Measurements from ENCODE around the gene WWP2. TPM values are rescaled to one million over a fixed set of nuclear protein-coding genes. Genes with fewer than 3 reads are reported as not detected.
"Not testable (repeated sequence)": the region's sequence is repeated elsewhere in the genome, so short reads cannot be mapped to it uniquely, and the experiment has no call there.

Gene WWP2
- total RNA-seq, 2 donors from 2014 or later = 42.3 to 42.5 TPM

DNA sequence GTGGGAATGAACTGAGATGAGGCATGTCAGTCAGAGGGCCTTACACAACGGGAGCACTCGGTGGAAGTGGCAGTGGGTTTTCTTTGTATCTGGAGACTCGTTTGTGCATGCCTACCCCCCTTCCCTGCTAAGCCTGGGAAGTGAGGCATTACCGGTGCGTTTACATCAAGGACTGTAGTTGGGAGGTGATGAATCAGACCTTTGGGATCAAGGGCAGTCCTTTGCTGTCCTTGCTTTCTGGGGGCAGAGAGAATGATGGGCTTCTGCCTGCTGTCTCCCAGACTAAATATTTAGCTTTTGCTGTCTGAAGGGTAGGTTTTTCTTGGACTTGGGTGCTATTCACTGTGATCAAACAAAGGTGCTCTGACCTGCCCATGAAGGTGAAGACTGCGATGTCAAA lies 83.0 kb downstream of the WWP2 start:
- no peak for DNase-seq (ENCODE audit: low spot score)
- intact Hi-C loops (cut with DNase I) = no loop called here

DNA sequence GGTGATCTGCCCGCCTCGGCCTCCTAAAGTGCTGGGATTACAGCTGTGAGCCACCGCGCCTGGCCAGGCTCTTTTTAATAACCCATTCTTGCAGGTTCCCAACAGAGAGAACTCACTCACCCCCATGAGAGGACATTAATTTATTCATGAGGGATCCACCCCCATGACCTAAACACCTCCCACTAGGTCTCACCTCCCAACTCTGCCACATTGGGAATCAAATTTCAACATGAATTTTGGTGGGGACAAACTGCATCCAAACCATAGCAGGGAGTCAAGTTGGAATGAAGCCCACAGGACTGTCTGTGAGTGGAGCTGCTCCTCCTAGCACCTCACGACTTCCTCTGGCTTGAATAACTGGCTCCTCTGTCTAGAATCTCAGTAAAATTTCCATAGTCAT lies 85.5 kb downstream of the WWP2 start:
- no peak for DNase-seq (ENCODE audit: low spot score)
- intact Hi-C loops (cut with DNase I) = no loop called here

GRCh38 chr16:69848637-69849545 lies 86.8 kb downstream of the WWP2 start:
- intact Hi-C loops (cut with DNase I) = no loop called here
- DNase-seq (ENCODE audit: low spot score) = peak; percentile 95

- intact Hi-C loops (cut with DNase I) = no loop called here
- DNase-seq (ENCODE audit: low spot score) = no peak
These were observed 89.5 kb downstream of the WWP2 start for GRCh38 chr16:69851491-69852240.

- intact Hi-C loops (cut with DNase I) = no loop called here
- no peak for DNase-seq (ENCODE audit: low spot score)
These were observed 90.7 kb downstream of the WWP2 start for GRCh38 chr16:69852815-69853214.

DNA sequence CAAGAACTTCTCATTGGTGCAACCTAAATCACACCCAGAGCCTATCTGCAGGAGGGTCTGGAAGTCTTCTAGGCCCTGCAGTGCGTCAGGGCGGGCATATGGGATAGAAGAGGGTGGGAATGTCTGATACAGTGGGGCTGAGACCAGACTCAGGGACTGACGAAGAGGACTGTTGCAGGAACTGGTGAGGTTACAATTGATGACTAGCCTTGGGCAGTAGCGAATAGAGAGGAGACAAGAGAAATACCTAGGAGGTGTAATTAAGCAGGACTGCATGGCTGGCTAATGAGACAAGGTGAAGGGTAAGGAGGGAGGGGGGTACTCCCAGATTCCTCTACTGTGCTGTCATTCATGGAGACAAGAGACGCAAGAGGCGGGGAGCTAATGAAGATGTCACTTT lies 91.3 kb downstream of the WWP2 start:
- intact Hi-C loops (cut with DNase I) = no loop called here
- no peak for DNase-seq (ENCODE audit: low spot score)

DNA sequence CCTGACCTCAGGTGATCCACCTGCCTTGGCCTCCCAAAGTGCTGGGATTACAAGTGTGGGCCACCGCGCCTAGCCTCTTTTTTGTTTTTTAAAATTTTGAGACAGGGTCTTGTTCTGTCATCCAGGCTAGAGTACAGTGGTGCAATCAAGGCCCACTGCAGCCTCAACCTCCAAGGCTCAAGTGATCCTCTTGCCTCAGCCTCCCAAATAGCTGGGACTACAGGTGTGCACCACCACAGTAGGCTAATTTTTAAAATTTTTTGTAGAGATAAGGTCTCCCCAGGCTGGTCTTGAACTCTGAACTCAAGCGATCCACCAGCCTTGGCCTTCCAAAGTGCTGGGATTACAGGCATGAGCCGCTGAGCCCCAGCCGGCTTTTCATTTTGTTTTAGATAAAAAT lies 92.6 kb downstream of the WWP2 start:
- DNase-seq (ENCODE audit: low spot score); intact Hi-C loops (cut with DNase I): not testable (repeated sequence)

DNA sequence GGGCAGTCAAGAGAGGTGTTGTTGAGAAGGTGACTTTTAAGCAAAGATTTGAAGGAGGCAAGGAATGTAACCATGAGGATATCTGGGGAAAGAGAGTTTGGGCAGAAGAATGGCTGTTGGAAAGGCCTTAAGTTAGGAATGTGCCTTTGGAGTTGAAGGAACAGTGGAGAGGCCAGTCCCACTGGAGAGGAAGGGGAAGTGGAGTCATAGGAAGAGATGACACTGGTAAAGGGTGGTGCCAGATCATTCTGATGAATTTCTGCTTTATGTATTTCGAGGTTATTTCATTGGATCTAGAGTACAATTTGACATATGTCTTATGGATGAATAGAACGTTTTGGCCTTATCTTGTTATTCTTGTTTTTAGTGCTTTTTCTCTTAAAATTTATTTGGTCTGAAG lies 93.5 kb downstream of the WWP2 start:
- DNase-seq (ENCODE audit: low spot score) = no peak
- intact Hi-C loops (cut with DNase I) = no loop called here

DNA sequence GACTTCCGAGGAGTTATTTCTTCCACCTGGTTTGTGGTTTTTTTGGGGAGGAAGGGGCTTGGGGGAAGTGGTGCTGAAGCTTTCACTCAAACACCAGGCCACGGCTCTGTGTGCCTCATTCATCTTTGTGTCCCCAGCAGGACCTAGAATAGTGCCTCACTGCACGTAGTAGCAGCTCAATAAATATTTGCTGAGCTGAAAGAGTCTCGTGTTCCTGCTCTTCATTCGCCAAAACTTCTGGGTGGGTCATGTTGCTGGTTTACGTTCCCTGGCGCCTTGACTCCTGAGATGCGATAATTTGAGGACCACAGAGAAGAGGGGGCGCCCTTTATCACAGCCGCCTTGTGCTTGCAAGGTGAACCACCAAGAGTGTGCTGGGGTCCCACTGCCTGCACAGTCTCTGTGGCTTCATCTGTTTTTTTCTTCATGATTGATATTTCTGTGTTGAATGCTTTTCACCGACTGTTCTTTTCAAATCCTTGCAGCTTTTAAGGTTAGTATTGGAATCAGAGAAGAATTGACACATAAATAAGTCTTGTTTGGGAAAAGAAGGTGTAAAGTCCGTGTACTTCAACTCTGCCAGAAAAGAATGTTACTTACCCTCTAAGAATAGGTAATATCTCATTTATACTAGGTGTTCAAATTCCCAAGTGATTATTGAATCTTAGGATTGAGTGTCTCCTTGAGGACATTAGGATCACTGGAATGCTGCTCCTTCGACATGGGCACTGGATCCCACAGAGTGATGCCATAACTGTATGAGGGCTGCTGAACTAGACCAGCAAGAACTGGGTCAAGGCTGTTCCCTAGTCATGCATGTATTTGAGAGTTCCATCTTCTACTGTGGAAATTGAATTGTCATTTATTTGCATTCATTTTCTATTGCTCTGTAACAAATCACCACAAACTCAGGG lies 96.3 kb downstream of the WWP2 start:
- DNase-seq (ENCODE audit: low spot score) = no peak
- intact Hi-C loops (cut with DNase I) = no loop called here

DNA sequence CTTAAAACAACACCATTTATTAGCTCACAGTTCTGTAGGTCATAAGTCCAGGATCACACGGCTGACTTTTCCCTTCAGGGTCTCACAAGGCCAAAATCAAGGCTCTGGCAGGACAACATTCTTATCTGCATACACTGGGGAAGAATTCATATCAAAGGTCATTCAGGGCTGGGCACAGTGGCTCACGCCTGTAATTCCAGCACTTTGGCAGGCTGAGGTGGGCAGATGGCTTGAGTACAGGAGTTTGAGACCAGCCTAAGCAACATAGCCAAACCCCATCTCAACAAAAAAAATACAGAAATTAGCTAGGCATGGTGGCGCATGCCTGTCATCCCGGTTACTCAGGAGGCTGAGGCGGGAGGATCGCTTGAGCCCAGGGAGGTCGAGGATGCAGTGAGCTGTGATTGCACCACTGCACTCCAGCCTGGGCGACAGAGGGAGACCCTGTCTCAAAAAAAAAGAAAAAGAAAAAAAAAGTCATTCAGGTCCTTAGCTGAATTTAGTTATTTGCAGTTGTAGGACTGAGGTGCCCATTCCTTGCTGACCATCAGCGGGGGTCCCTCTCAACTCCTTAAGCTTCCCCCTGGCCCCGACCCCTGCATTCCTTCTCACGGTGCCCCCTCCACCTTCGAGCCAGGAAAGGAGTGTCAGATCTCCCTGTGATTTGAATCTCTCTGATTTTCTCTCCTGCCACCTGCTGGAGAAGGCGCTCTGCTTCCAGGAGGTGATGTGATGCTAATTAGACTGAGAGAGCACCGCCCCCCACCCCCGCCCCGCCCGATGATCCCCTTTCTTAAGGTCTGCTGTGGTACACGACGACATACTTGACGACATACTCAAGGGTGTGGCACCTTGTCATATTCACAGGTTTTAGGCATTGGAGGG lies 97.2 kb downstream of the WWP2 start:
- DNase-seq (ENCODE audit: low spot score) = no peak
- intact Hi-C loops (cut with DNase I) = no loop called here

GRCh38 chr16:69860233-69861231 lies 98.4 kb downstream of the WWP2 start:
- intact Hi-C loops (cut with DNase I) = loop anchor here in 1 of 2 donors (10.0 kb wide), 1 partner anchor 64 kb away; no protein-coding TSS in a partner anchor
- DNase-seq (ENCODE audit: low spot score) = no peak

DNA sequence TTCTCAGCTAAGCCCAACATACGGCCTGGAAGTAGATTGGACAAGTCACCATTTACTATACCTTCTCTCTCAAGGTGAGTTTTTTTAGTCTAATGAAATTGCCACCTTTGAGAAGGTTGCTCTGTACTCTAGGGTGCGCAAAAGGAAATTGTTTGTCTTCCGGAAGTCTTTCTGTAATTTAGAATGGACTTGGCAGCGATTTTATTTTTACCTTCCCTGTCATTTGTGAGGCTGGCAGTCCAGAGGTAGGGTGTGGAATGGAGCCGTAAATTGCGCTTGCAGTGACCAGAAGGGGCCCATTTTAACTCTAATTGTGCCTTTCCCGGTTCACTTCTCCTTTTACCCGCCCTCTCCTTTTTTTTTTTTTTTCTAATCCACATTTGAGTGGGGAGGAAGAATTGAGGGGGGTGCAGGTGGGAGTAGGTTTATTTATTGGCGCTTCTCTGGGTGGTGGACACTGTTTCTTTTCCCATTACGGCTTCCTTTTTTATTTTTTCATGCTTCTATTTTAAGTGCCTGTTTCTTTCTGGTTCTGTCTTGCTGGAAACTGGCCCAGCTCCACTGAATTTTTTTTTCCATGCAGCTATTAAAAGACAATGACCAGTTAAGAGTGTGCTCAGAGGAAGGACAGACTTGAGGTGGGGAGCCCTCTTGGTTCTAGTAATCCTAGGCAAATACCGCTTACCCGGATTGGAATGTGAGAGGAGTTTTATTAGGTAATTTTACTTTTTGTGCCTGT lies 99.3 kb downstream of the WWP2 start:
- intact Hi-C loops (cut with DNase I) = loop anchor here in 1 of 2 donors (10.0 kb wide), 1 partner anchor 63 kb away; no protein-coding TSS in a partner anchor
- DNase-seq (ENCODE audit: low spot score) = no peak

DNA sequence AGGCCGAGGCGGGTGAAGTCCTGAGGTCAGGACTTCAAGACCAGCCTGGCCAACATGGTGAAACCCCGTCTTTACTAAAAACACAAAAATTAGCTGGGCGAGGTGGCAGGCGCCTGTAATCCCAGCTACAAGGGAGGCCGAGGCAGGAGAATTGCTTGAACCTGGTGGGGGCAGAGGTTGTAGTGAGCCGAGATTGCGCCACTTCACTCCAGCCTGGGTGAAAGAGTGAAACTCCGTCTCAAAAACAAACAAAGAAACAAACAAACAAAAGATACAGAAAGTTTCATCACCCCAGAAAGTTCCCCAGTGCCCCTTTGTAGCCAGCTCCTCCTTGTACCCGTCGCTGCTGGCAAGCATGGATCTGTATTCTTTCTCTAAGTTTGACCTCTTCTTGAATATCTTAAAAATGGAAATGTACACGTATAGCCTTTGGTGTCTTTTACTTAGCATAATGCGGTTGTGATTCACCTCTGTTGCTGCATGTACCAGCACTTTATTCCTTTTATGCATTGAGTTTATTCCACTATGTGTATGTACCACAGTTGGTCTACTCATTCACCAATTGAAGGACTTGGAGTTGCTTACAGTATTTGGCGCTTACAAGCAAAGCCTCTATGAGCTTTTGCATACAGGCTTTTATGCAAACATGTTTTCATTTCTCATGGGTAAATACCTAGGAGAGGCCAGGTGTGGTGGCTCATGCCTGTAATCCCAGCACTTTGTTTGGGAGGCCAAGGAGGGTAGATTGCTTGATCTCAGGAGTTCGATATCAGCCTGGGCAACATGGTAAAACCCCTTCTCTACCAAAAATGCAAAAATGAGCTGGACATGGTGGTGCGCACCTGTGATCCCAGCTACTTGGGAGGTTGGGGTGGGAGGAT lies 101.5 kb downstream of the WWP2 start:
- intact Hi-C loops (cut with DNase I) = loop anchor here in 1 of 2 donors (10.0 kb wide), 1 partner anchor 61 kb away; no protein-coding TSS in a partner anchor
- DNase-seq (ENCODE audit: low spot score) = no peak

DNA sequence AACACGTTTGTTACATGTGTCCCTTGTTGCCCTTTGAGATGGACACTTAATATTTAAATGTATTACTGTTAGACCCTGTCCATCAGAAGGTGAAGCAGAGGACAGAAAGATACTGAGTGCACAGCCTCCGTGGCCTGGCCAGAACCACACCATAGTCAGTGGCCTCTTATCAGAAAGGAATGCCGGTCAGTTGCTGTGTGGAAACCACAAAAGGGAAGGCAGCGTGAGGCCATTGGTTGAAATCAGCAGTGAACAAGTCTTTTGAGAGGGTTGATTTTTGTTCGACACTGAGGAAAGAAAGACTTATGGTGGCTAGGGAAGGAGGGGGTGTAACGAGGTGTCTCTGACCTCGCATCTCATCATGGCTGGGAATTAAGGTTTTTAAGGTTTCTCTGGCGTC lies 103.6 kb downstream of the WWP2 start:
- no peak for DNase-seq (ENCODE audit: low spot score)
- intact Hi-C loops (cut with DNase I) = loop anchor here in 1 of 2 donors (10.0 kb wide), 1 partner anchor 59 kb away; no protein-coding TSS in a partner anchor

DNA sequence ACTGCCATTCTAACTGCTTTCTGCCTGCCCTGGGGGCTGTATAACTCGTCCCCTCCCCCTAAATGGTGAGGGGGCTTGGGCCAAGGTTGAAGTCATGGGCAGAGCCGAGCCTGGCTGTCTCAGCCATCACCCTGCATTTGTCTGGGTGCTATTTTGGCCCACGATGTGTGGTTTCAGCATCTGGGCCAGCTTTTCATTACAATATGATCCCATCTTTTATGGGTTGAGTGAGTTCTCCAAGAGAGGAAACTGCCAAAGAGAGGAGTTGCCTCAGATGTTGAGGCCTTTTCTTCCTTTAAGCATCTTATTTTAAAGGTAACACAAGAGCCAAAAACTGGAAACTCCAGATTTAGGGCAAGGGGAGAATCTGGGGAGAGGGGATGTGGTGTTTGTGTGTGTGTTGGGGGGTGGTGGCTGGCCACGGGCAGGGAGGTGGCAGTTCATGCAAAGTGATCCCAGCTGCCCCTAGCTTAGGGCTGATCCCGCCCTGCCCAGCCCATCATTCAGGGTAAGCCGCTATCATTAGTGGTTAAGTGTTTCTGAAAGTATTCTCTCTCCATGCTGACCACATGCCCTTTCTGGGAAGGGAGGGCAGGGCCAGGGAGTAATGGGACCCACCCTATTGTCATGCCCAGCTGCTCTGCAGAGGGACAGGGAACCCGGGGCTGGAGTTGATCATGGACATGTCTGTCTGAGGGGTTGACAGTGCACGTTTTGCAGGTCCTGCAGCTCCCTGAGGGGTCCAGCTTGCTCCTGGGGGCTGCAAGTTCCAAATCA lies 105.8 kb downstream of the WWP2 start:
- DNase-seq (ENCODE audit: low spot score) = no peak
- intact Hi-C loops (cut with DNase I) = loop anchor here in 1 of 2 donors (10.0 kb wide), 1 partner anchor 57 kb away; no protein-coding TSS in a partner anchor

All from posterior vena cava (tissue), 2 donors.